Right ventricle myocardium inferior (tissue), 1 donor: Measurements from ENCODE around the gene BATF3. TPM values are rescaled to one million over a fixed set of nuclear protein-coding genes. Genes with fewer than 3 reads are reported as not detected.
"Not testable (repeated sequence)": the region's sequence is repeated elsewhere in the genome, so short reads cannot be mapped to it uniquely, and the experiment has no call there.

Source experiments
- ATAC-seq: fragments of 200-7000 bp; cut with Tn5 transposase; one replicate; pipeline ENCODE4 v1.9.1; 2020; ENCODE audit warnings: mild to moderate bottlenecking, moderate library complexity
- DNase-seq: peaks from one replicate; pipeline ENCODE4 v3.0.0; 2021; ENCODE audit errors: missing footprints
- intact Hi-C: fragments of 100-400 bp; cut with DNase I; formaldehyde crosslinking; loops from one replicate; pipeline ENCODE4 v1.11.0; 2022
- total RNA-seq: library from RNA; stranded (reverse); fragmentation: NEBNext Ultra II Directional; extraction: Animal tissue kit (Norgen Biotek cat#: 25700); gene quantifications from one replicate; pipeline ENCODE4 v1.2.1, GENCODE V29; 2021
- donor health status: DM: no; HTN: yes; CAD: no; lungs with severe emphysema.

Gene BATF3
- total RNA-seq, 1 donor from 2014 or later: 1.2 TPM

- no peak for ATAC-seq
- DNase-seq: no peak
- intact Hi-C loops: no loop called here
Observed at GRCh38 chr1:212645546-212646543, 53.8 kb downstream of the BATF3 start.

- intact Hi-C loops: no loop called here
- ATAC-seq (no peak), DNase-seq (no peak)
Observed at GRCh38 chr1:212644866-212645545, 54.6 kb downstream of the BATF3 start.

GRCh38 chr1:212643877-212644276 lies 55.8 kb downstream of the BATF3 start:
- intact Hi-C loops: no loop called here
- no peak for ATAC-seq
- no peak for DNase-seq

GRCh38 chr1:212641956-212642355 lies 57.7 kb downstream of the BATF3 start:
- ATAC-seq (no peak), DNase-seq (no peak)
- intact Hi-C loops: no loop called here

- intact Hi-C loops: no loop called here
- DNase-seq: no peak
- no peak for ATAC-seq
Observed at GRCh38 chr1:212640223-212640878, 59.3 kb downstream of the BATF3 start.

- ATAC-seq: not testable (repeated sequence)
Observed at GRCh38 chr1:212639524-212639923, 60.1 kb downstream of the BATF3 start.

GRCh38 chr1:212638492-212639151 lies 61.0 kb downstream of the BATF3 start:
- ATAC-seq (peak; percentile 86), DNase-seq (no peak)
- intact Hi-C loops: no loop called here

More at GRCh38 chr1:212639524-212639923, 60.1 kb downstream of the BATF3 start:
- intact Hi-C loops, DNase-seq: not testable (repeated sequence)

GRCh38 chr1:212637902-212638301 lies 61.7 kb downstream of the BATF3 start:
- intact Hi-C loops: no loop called here
- ATAC-seq (no peak), DNase-seq (no peak)

Other genes starting within 250 kb of the BATF3 start
- 13.7 TPM for gene ATF3, start 91.1 kb downstream of the BATF3 start, total RNA-seq
- 26.7 TPM for gene NSL1, start 91.9 kb upstream of the BATF3 start, total RNA-seq
- 20.5 TPM for gene TATDN3, start 92.1 kb upstream of the BATF3 start, total RNA-seq
- not detected for gene SPATA45, start 147.8 kb upstream of the BATF3 start, total RNA-seq
- 1.5 TPM for gene FLVCR1, start 158.4 kb upstream of the BATF3 start, total RNA-seq